Measurements from ENCODE around the gene PIGU.
A peak's percentile ranks its signal among the peaks of the same experiment; 100 is the strongest.

Gene PIGU

DNA sequence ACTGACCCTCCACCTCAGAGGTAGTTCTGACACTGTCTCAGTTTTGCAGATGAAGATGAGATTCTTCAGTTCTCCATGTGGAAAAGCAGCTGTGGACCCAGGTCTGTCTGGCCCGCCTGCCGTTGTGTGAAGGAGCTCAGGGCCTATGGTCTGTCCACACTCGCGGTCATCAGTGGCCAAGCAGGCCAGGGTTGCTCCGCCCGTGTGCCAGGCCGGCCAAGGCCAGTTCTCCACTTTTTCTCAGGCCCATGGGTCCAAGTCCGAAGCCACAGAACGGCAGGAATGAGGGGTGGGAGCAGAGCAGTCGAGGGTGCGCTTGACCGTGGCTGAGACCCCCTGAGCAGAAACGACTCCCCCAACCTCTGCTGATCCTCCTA lies 127.0 kb downstream of the PIGU start:
- DNase-seq = no peak

DNA sequence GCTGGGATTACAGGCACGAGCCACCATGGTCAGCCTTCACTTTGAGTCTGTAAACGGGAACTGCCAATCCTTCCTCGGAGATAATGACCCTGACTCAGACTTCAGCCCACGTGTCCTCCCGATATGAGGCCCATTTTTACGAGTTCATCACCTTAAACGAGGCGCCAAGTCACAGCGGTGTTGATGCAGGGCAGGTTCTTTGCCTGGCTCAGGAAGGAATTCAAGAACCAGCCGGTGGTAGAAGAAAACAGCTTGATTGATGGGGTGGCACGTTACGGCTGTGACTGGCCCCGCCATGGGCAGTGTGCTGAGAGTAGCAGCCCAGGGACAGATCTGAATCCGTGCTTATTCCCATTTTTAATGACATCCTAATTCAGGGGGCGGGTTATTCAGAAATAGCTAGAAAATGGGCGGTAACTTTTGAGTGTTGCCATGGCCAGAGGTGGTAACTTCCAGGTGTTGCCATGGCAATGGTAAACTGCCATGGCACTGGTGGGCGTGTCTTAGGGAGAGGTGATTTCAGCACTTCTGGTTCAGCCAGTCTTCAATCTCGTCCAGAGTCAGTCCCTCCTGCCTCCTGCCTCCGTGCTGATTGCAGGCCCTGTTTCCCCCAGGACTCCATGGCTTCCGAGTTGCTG lies 127.5 kb downstream of the PIGU start:
- no peak for DNase-seq

DNA sequence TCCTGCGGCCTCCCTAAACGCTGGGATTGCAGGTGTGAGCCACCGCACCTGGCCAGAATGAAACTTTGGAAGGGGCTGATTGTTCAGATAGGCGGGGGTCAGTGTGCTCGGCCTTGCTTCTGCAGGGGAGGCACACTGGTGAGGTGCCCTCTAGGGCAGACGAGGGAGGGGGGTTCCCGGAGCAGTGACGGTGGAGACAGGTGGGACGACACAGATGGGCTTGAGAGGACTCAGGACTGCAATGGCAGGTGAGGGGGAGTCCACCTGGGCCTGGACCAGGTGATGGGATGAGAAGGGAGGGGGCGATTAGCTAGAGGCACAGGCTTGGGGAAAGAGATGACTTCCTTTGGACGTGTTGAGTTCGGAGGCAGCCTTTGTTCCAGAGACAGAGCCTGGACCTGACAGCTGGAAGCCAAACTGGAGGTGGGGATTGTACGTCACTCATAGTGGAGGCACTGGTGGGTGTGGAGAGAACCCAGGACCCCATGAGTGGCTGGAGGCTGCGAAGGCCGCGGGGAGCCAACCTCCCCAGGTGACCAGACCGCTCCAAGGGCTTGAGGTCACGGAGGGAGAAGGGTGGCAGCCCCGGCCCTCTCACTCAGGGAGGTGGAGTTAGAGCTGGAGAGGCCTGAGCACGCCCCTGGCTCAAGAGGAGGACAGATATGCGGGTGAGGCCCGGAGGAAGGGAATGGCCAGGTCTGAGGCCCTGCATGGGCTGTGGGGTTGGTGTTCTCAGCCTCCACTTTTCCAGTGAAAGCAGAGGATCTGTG lies 128.9 kb downstream of the PIGU start:
- no peak for DNase-seq

DNA sequence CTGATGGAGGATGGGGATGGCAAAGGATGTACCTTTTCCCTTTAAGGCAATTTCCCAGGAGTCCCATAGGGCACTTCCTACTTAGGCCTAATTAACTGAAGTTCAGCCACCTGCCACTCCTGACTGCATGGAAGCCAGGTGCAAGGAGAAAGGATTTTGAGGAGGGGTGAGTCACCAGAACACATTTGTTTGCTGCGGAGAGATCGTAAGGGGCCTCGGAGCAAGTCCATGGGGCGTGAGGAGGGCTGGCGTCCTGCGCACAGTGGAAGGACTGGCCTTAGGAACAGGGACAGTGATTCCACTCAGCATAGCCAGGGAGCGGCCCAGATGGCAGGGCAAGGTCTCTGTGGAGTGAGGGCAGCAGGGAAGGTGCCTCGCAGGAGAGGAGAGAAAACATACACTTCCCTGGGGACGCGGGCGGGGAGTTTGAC lies 130.1 kb downstream of the PIGU start:
- no peak for DNase-seq

DNA sequence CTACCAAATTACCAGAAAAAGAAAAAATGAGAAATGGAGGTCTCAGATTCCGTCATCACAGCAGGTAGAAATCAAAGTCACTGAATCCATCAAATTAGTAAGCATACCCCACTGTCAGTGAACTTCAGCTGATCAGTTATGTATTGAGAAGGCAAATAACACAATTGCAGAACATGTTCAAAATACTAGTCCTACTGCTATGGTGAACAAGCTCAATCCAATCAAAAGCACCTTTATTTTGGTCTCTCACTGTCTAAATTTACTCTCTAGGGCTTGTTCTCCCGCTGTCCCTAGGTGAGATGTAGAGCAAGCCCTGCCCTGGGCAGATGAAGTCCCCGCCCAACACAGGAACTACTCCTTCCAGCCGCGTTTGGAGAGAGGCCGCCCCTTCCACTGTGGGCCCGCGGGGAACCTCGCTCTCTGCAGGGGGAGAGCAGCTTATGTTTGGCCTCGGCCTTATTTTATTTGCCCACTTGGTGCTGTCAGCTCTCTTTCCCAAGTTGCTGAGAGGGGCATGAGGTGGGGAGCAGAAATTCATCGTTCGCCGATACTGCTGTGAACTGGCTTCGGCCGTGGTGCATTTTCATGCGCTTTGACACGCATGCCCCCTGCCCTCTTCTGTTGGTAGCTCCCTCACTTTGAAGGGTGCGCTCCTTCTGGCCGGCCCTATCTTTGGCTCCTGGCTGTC lies 132.6 kb downstream of the PIGU start:
- no peak for DNase-seq

DNA sequence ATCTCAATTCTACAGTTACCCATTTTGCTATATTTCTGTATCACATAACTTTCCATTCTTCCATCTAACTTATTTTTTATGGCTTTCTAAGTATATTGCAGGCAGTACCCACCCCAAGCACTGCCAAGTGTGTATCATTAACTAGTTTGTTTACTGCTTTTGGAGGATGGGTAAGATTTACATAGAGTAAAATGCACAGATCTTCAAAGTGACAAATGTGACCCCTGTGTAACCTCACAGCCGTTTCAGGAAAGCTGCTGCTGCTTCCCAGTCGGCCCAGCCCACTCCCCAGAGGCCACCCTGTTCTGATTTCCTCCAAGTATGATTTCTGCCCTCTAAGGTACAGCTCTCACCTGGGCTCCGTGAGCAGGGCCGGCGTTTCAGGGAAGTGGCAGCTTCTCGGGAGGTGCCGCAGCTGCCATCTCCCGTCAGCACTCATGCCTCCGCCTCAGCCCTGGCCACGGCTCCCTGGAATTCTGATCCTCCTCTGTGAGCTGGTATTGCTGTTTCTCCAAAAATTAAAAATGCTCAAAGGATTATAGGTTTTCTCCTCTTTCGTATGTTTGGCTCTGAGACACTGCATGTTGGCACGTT lies 133.3 kb downstream of the PIGU start:
- DNase-seq = no peak

DNA sequence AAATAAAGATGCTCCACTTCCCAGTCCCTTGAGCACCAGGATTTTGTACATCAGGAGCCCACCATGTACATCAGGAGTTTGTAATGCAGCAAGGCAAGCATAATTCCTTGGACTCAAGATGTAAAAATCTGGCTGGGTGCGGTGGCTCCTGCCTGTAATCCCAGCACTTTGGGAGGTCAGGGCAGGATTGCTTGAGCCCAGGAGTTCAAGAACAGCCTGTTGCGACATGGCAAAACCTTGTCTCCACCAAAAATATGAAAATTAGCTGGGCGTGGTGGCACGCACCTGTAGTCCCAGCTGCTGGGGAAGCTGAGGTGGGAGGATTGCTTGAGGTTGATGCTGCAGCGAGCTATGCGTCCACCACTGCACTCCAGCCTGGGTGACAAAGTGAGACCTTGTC lies 134.5 kb downstream of the PIGU start:
- DNase-seq = no peak

DNA sequence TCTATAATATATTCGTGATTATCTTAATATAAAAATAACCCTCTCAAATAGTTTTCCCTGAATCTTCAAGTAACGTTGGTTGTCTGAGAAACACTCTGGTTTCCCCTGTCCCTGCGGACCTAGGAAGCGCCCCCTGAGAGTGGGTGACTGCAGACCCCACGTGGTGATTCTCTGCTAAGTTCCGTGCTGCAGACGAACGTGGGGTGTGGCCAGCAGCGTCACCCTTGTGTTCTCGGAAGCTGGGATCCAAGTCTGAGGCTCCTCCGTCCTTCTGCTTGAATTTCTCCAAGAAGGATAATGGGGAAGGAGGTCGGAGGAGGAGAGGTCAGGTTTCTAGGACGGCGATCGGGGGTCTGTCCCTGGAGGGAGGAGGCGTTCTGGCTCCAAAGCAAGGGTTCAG lies 135.0 kb downstream of the PIGU start:
- no peak for DNase-seq

DNA sequence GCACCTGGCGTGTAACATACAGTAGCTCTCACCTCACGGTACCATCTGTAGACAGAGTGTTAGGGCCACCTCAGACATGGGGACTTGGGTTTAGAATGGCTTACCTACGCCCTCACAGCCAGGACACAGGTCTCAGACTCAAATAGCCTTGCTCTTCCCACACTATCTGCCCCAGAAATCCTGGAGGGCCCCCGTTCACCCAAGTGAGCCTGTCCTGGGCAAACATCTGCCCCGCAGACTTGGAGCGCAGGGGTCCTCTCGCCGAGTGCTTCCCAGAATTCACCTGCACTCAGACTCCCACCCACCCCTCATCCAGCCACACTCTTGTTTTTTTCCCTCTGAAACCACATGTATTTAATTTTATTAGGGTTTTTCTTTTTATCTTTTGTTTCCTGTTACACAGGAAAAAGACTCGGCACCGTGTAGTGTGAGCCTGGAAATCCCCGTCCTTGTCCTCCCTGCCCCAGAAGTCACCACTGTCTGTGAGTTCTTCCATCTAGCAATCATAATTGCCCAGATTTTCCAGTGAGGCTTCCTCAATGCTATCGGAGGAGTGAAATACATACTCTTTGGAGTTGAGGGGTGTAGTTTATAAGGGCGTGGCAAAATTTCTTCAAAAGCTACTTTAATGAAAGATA lies 135.5 kb downstream of the PIGU start:
- DNase-seq = no peak

DNA sequence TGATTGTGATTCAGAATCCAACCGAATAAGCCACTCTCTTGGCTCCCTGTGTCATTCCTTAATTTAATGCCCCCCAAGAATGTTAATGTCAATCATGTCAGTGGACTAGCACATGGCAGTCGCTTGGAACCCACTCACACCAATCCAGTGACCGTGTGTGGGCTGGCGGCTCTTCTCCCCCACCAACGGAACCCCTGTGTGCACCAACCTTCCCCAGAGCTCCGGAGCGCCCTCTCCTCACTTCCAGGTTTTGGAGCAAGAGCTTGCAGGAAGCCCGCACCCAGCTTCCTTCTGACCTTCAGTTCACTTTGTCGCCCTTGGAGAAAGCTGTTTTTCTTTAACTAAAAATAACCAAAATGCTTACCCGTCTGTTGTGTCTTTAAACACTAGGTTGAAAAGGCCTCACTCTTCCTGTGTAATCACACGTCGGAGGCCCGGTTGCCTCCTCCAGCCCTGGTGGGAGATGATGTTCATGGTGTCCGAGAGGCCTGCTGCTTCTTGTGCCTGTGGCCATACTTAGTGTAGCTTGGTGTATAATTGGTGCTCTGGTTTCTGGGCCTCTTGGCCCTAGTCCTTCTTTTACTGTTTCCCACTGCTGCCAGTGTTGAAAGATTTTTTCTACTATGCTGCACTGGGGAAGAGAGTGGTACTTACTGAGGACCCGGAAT lies 136.2 kb downstream of the PIGU start:
- no peak for DNase-seq

DNA sequence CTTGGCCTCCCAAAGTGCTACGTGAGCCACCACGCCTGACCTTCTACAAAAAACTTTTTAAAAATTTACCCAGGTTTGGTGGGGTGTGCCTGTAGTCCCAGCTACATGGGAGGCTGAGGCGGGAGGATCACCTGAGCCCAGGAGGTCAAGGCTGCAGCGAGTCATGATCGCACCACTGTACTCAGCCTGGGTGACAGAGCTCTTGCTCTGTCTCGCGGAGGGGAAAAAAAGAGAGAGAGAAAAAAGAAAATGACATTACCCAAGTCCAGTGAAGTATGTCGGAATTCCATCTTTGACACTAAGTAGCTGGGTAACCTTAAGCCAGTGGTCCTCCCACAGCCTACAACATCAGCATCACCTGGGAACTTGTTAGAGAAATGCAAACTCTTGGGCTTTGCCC lies 137.1 kb downstream of the PIGU start:
- DNase-seq = no peak

DNA sequence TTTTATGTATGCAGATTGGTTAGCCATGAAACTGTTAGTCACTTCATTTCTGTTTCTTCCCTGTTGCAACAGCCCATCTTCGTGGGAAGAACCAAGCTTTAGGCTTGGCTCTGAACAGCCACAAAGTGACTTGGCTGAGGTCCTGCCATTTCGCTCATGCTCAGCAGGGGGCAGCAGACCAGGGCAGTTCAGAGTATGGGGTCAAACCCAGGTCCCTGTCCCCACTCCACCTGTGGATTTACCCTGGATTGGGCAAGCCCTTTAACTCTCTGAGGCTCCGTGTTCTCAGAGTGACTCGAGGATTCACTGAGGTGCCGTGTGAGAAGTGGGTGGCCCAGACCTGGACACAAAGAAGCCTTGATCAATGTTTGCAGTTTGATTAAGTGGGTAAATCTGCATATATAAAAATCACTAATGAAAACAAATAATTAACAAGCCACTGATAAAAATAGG lies 138.2 kb downstream of the PIGU start:
- DNase-seq = peak; percentile 74

DNA sequence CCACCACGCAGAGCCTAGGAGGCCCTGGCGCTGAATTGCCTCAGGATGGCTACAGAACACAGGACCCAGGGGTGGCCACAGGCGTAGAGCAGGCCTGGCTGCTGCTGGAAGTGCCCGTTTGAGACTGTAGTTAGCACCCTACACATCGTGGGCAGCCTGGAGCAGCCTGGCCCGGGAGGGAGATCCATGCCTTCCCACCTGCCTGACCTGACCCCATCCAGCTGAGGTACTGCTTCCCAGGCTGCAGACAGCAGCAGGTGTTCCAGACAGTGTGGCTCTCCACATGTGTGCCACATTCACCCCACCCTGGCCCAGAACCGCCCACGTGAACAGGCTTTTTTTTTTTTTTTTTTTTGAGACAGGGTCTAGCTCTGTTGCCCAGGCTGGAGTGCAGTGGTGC lies 139.2 kb downstream of the PIGU start:
- DNase-seq = no peak

DNA sequence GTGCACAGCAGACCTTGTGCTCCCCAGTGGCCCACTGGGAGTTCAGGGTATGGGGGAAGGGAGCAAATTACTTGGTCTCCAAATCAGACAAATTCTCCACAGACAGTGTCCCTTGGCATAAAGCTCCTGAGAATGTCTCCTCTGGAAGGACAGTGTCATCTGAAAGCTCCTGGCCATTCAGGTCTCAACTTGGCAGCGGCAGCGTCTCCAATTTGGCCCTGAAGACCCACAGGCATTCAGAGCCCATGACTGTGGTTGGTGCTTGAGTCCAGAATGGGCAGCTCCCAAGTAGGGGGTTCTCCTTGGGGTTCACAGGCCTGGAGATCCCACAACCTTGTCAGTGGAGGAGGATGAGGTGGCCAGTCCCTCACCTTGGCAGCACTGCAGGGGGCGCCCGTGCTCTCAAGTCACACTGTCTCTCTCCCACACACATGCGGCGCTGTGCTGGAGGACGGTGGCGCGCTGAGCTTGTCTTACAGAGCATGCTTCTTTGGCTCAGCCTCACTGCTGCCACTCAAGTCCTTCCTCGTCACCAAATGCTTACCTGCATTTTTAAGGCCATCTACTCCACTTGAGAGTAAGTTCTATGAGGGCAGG lies 140.0 kb downstream of the PIGU start:
- peak; percentile 47 for DNase-seq

DNA sequence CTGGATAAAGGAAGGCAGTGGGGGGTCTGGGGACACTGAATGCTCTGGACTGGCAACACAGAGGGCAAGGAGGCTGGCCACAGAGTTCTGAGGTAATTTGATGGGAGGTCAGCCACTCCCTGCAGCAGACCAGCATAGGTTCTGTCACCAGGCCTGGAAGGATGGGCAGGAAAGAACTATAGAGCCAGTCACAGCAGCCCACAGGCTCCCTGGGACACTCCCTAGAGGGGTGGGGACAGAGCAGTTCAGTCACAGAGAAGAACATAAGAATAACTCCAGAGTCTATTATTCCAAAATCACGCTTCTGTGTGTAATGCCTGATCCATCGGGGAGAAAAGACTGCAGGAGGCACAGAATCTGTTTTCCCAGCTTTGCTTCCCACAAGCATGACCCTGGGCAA lies 141.0 kb downstream of the PIGU start:
- DNase-seq = no peak

DNA sequence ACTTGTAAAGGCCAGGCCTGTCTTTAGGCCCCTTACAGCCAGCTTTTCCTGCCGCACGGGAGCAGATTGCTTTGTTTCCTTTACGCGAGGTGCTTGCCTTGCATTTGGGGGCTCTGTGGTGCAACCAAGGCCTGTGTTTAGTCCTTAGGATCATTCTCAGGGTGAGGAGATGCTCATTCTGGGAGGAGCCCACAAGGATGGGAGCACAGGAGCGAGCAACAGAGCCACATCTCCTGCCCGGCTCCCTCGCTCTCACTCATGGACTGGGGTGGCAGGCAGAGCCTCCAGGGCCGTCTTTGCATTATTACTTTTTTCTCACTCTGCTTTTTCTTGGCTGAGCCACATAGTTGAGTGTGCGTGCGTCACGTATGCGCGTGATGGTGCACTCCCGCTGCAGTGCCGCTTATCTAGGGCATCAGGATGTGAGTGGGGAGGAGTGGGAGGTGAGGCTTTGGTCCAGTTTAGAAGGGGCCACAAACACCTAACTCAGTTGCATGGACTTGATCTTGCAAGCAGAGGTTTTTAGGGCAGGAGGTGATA lies 141.5 kb downstream of the PIGU start:
- no peak for DNase-seq

DNA sequence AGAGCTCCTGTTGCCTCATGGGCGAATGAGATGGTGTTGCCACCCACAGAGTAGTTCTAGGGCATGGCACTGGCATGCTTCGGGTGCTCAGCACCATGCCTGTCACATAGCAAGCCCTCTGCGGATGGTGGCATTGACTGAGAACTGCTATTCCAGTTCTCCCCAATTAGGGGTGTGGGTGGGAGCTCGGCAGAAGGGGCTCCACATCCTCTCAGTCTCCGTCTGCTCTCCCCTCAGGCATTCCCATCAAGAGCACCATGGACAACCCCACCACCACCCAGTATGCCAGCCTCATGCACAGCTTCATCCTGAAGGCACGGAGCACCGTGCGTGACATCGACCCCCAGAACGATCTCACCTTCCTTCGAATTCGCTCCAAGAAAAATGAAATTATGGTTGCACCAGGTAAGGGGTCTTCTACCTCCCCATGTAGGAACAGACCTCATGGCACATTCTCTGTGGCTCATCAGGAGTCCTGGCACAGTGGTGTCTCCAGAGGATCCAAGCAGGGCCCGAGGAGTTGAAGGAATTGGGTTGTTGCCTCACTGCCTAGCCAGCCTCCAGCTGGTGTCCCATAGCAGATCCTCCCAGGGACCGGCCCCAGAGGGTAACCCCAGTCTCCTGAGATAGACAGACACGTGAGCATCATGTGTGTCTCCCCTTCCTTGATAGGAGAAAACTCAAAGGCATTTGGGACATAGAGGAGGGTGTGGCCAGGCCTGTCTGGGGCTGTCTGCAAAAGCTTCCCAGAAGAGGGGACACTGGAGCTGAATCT lies 142.3 kb downstream of the PIGU start:
- DNase-seq = no peak

DNA sequence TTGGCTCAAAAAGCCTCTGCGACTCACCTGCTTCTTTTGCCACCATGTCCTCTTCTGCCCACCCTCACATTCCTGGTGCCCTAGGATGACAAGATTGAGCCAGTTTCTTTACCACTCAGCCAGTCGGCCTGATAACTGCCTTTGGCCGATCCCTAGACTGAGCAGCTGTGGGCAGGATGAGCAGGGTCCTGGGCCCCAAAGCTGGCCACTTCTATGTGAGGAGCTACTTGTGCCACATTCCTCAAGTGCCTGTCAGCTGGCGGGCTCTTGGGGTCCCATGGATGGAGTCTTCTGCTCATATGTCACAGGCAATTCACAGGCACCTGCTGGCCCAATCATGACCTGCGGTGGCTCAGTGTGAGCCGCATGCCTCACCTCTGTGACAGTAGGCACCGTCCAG lies 144.1 kb downstream of the PIGU start:
- no peak for DNase-seq

DNA sequence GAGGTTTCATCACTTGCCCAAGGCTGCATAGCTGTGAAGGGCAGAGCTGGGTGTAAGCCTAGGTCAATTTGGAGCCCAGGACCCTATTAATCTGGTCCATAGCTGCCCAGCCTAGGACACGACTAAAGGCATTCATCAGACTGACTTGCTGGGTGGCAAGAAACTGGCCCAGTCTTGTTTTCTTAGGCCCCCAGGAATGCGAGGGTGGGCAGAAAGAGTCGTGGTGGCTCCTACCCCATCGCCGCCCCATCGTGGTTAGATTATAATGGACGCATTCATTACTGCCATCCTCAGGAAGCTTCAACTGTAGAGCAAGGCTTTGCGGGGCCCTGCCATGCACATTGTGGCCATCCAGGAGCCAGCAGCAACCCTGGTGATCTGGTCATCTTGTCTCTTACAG lies 144.6 kb downstream of the PIGU start:
- no peak for DNase-seq

DNA sequence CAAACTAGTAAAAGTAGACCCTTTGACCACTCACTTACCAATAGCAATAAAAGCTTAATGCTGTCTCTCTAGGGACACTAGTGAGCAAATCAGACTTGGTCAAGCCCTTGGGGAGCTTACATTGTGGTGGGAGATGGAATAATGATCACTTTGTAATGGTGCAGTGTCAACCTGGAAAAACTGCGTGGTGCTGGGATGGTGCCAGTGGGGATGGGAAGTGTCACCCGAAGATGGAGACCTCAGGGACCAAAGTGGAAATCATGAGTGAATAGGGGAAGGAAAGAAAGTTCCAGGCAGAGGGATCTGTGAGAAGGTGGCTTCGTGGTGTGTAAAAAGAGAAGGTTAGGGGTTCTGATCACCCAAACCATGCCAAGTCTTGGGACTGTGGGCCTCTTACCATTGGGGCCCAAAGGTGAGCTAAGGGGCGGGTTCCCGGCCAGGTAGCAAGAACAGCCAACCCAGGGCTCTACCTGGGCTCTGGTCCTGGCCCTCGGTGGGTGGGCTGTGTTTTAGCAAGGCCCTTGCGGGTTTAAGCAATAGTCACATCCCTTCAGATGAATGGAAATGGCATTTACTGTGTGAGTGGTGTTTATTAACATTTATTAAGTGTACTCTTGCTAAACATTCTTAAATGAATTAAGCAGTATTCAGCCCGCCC lies 145.2 kb downstream of the PIGU start:
- DNase-seq = no peak

DNA sequence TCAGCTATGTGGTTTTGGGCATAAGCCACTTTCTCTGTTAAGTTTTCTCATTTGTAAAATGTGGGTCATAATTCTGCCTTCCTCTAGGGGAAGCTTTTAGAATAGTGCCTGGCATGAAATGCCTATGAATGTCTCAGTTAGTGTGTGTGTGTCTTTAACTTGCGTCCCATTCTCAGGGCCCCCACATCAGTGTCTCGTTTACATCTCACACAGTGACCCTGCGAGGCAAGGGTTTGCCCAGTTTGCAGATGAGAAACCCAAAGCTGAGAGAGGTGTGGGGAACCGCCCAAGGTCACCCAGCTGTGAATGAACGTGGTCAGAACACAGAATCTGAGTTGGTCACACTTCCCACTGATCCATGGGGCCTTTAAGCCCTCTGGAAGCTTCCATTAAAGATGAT lies 146.6 kb downstream of the PIGU start:
- no peak for DNase-seq
